A549 (cell line): ENCODE measurements around the gene ZNF335. TPM values are rescaled to one million over a fixed set of nuclear protein-coding genes. Genes with fewer than 3 reads are reported as not detected.

ENCODE experiments used
- ATAC-seq, 2 experiments: fragments of 200-7000 bp in 1 of 2; fragments of >200 bp in 1 of 2; cut with Nextera tagmentation in 1 of 2; cut with Tn5 transposase in 1 of 2; 3 replicates each; pipeline versions ENCODE4 v1.8.0 to v1.9.1; 2018 to 2020; ENCODE audit warnings: mild to moderate bottlenecking in 1 of 2, moderate library complexity in 1 of 2
- CTCF ChIA-PET: fragments of 300-600 bp; sonication (Branson Sonifier 250); formaldehyde crosslinking; extraction: SDS; loops from one replicate; lab custom pipeline; 2021; ENCODE audit warnings: antibody characterized with exemption, inconsistent platforms; lab: Yijun Ruan, JAX
- POLR2A ChIA-PET: fragments of 350-600 bp; formaldehyde crosslinking; extraction: SDS; loops from one replicate; lab custom pipeline; 2021; ENCODE audit warnings: antibody characterized with exemption, inconsistent platforms; lab: Yijun Ruan, JAX
- DNase-seq, 2 experiments: peaks; one replicate each; pipeline versions ENCODE4 v3.0.0 to v3.0.0-alpha.2; 2011 to 2016; ENCODE audit warnings: low read depth in 1 of 2, low spot score in 1 of 2
- FAIRE-seq: peaks from 2 replicates; lab custom pipeline; 2011; peaks lifted over from hg19 to GRCh38; lab: Jason Lieb, UNC
- H3K27ac ChIP-seq, 2 experiments: fragments of >200 bp; sonication (Bioruptor Twin); formaldehyde crosslinking; 3 replicates each; pipeline ENCODE4 v1.5.1; 2016 to 2017
- H3K4me1 ChIP-seq: fragments of >200 bp; sonication (Bioruptor Twin); formaldehyde crosslinking; 3 replicates; pipeline ENCODE4 v1.6.1; 2016
- H3K4me2 ChIP-seq: fragments of >200 bp; sonication (Bioruptor Twin); formaldehyde crosslinking; 3 replicates; pipeline ENCODE4 v1.6.1; 2016
- H3K4me3 ChIP-seq: fragments of >200 bp; sonication (Bioruptor Twin); formaldehyde crosslinking; 3 replicates; pipeline ENCODE4 v1.5.1; 2016
- H3K9me3 ChIP-seq: fragments of >200 bp; sonication (Bioruptor Twin); formaldehyde crosslinking; 3 replicates; pipeline ENCODE4 v1.6.1; 2016
- BHLHE40 ChIP-seq: IDR thresholded peaks from 2 replicates; pipeline ENCODE4 v1.6.1; 2012; ENCODE audit warnings: low read depth, low read length, inconsistent platforms
- CBX2 ChIP-seq: fragments of 200-600 bp; sonication (generic); IDR thresholded peaks from 2 replicates; pipeline ENCODE4 v1.6.1; 2016; ENCODE audit warnings: low read depth, mild to moderate bottlenecking, borderline replicate concordance
- CHD2 ChIP-seq: fragments of 150-350 bp; IDR thresholded peaks from 2 replicates; pipeline ENCODE4 v1.6.1; 2014; ENCODE audit warnings: low read length; ENCODE audit not compliant: partially characterized antibody
- CTCF ChIP-seq: fragments of >200 bp; sonication (Bioruptor Twin); formaldehyde crosslinking; IDR thresholded peaks from 3 replicates; pipeline ENCODE4 v1.5.1; 2016
- E2F6 ChIP-seq: IDR thresholded peaks from 2 replicates; pipeline ENCODE4 v1.6.1; 2012; ENCODE audit warnings: low read depth, borderline replicate concordance
- ESRRA ChIP-seq: fragments of 150-350 bp; IDR thresholded peaks from 2 replicates; pipeline ENCODE4 v1.6.1; 2014; ENCODE audit warnings: mild to moderate bottlenecking, low read length, borderline replicate concordance
- FOSL2 ChIP-seq, 2 experiments: fragments of 450-650 bp in 1 of 2; fragments of >200 bp in 1 of 2; sonication (Bioruptor Twin) in 1 of 2; formaldehyde crosslinking; IDR thresholded peaks; 2 replicates each; pipeline versions ENCODE4 v1.5.0 to v1.6.1; 2016 to 2020; ENCODE audit warnings: mild to moderate bottlenecking in 1 of 2, moderate library complexity in 1 of 2
- GATA3 ChIP-seq: IDR thresholded peaks from 2 replicates; pipeline ENCODE4 v1.6.1; 2012; ENCODE audit warnings: borderline replicate concordance
- HEYL ChIP-seq: fragments of 250-450 bp; sonication (Bioruptor Pico); IDR thresholded peaks from 2 replicates; pipeline ENCODE4 v1.8.0; 2021; ENCODE audit warnings: mild to moderate bottlenecking, moderate library complexity
- HOXB5 ChIP-seq: fragments of 250-450 bp; sonication (Bioruptor Pico); IDR thresholded peaks from 2 replicates; pipeline ENCODE4 v1.5.0; 2020; ENCODE audit warnings: mild to moderate bottlenecking, moderate library complexity
- JUN ChIP-seq, 2 experiments: fragments of >200 bp; sonication (Bioruptor Twin); formaldehyde crosslinking; IDR thresholded peaks; 2 replicates in 1 of 2; 3 replicates in 1 of 2; pipeline ENCODE4 v1.6.1; 2016 to 2017
- JUNB ChIP-seq: fragments of >200 bp; sonication (Bioruptor Twin); formaldehyde crosslinking; IDR thresholded peaks from 2 replicates; pipeline ENCODE4 v1.6.1; 2016
- MAZ ChIP-seq: fragments of 150-350 bp; IDR thresholded peaks from 2 replicates; pipeline ENCODE4 v1.6.1; 2014; ENCODE audit warnings: antibody characterized with exemption, low read depth, low read length, borderline replicate concordance
- MYC ChIP-seq: IDR thresholded peaks from 2 replicates; pipeline ENCODE4 v1.6.1; 2012; ENCODE audit warnings: mild to moderate bottlenecking, inconsistent platforms, low read length, improper control_type of control experiment, borderline replicate concordance
- PBX3 ChIP-seq: IDR thresholded peaks from 2 replicates; pipeline ENCODE4 v1.6.1; 2012
- PHF8 ChIP-seq: fragments of 200-600 bp; sonication (generic); IDR thresholded peaks from 2 replicates; pipeline ENCODE4 v1.6.1; 2016; ENCODE audit warnings: low read depth, mild to moderate bottlenecking, antibody characterized with exemption, moderate library complexity, borderline replicate concordance
- POLR2A ChIP-seq: IDR thresholded peaks from 2 replicates; pipeline ENCODE4 v1.6.1; 2012; ENCODE audit warnings: mild to moderate bottlenecking, low read length
- RARB ChIP-seq: fragments of 250-450 bp; sonication (Bioruptor Pico); IDR thresholded peaks from 2 replicates; pipeline ENCODE4 v1.8.0; 2021; ENCODE audit warnings: mild to moderate bottlenecking, moderate library complexity
- RFX5 ChIP-seq: fragments of 450-650 bp; IDR thresholded peaks from 2 replicates; pipeline ENCODE4 v1.7.1; 2014; ENCODE audit warnings: antibody characterized with exemption, mild to moderate bottlenecking, moderate library complexity
- TP53 ChIP-seq: fragments of 250-450 bp; sonication (Bioruptor Pico); IDR thresholded peaks from 2 replicates; pipeline ENCODE4 v1.5.0; 2021; ENCODE audit warnings: mild to moderate bottlenecking, moderate library complexity
- ZFP36 ChIP-seq: fragments of 450-650 bp; IDR thresholded peaks from 2 replicates; pipeline ENCODE4 v1.6.1; 2014; ENCODE audit warnings: borderline replicate concordance; ENCODE audit not compliant: partially characterized antibody
- ZNF302 ChIP-seq: fragments of 250-450 bp; sonication (Bioruptor Pico); IDR thresholded peaks from 2 replicates; pipeline ENCODE4 v1.9.0; 2021; ENCODE audit warnings: inconsistent platforms, mild to moderate bottlenecking, moderate library complexity
- WGBS: methylation state at CpG from one replicate; pipeline ENCODE4 v1.1.6; 2017; ENCODE audit errors: missing lambda C conversion rate; 5-methylcytosine and 5-hydroxymethylcytosine counted together
- polyA minus RNA-seq: library from RNA; depleted of rRNA, polyadenylated mRNA; stranded (reverse); fragments of >200 nt; gene quantifications from 2 replicates; pipeline ENCODE4 v1.2.3, GENCODE V29; 2011; rRNA and poly(A)+ RNA removed
- polyA plus RNA-seq, 4 experiments: library from polyadenylated mRNA; depleted of rRNA in 3 of 4; stranded (reverse); fragments of >200 nt; fragmentation: RNase III in 1 of 4; extraction: RNeasy Plus Mini Kit Qiagen cat#74134 plus additional on column Dnase treatment in 1 of 4; gene quantifications; 2 replicates in 3 of 4; 3 replicates in 1 of 4; pipeline ENCODE4 v1.2.3, GENCODE V29; 2011 to 2017
- TF ChIP-seq, protein P1 (sequence below): IDR thresholded peaks from 2 replicates; pipeline ENCODE4 v1.6.1; 2012
- TF ChIP-seq, protein P2 (sequence below): fragments of >200 bp; sonication (Bioruptor Twin); formaldehyde crosslinking; IDR thresholded peaks from 3 replicates; pipeline ENCODE4 v1.6.1; 2016

ZNF335 gene, protein sequence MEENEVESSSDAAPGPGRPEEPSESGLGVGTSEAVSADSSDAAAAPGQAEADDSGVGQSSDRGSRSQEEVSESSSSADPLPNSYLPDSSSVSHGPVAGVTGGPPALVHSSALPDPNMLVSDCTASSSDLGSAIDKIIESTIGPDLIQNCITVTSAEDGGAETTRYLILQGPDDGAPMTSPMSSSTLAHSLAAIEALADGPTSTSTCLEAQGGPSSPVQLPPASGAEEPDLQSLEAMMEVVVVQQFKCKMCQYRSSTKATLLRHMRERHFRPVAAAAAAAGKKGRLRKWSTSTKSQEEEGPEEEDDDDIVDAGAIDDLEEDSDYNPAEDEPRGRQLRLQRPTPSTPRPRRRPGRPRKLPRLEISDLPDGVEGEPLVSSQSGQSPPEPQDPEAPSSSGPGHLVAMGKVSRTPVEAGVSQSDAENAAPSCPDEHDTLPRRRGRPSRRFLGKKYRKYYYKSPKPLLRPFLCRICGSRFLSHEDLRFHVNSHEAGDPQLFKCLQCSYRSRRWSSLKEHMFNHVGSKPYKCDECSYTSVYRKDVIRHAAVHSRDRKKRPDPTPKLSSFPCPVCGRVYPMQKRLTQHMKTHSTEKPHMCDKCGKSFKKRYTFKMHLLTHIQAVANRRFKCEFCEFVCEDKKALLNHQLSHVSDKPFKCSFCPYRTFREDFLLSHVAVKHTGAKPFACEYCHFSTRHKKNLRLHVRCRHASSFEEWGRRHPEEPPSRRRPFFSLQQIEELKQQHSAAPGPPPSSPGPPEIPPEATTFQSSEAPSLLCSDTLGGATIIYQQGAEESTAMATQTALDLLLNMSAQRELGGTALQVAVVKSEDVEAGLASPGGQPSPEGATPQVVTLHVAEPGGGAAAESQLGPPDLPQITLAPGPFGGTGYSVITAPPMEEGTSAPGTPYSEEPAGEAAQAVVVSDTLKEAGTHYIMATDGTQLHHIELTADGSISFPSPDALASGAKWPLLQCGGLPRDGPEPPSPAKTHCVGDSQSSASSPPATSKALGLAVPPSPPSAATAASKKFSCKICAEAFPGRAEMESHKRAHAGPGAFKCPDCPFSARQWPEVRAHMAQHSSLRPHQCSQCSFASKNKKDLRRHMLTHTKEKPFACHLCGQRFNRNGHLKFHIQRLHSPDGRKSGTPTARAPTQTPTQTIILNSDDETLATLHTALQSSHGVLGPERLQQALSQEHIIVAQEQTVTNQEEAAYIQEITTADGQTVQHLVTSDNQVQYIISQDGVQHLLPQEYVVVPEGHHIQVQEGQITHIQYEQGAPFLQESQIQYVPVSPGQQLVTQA (N-terminal part only)
- polyA plus RNA-seq (2011; rRNA removed), result 7.3 and 8.4 TPM in 2 replicates
- polyA plus RNA-seq (2012; cell fraction: cytosol; rRNA removed), result 15.0 and 17.8 TPM in 2 replicates
- 58.4 and 78.4 TPM in 2 replicates for polyA plus RNA-seq (2012; cell fraction: nucleus; rRNA removed)
- 9.1 to 10.3 TPM (median 9.3 TPM) in 3 replicates for polyA plus RNA-seq (2017; fragmentation: RNase III; extraction: RNeasy Plus Mini Kit Qiagen cat#74134 plus additional on column Dnase treatment)
- polyA minus RNA-seq, result 22.3 and 31.1 TPM in 2 replicates

- CTCF ChIA-PET, result interaction anchor here (0.9 to 16.6 kb wide), 11 partner anchors 9 to 138 kb away, joined by 3 to 358 read pairs (median 5); partner anchors contain the start of genes SNX21 and SPATA25
- Histone ChIP-seq H3K4me2 (peak within 1 kb of the TSS; percentile 94), H3K9me3 (no peaks in the 10 kb centered on the region), H3K4me1 (peaks cover 21% of the 10 kb centered on the region), H3K4me3 (peak within 1 kb of the TSS; percentile 95), H3K27ac (peak within 1 kb of the TSS; percentile 98 to 99)
- POLR2A ChIA-PET, result interaction anchor here (0.8 to 4.8 kb wide), 7 partner anchors 10 to 146 kb away, joined by 3 to 29 read pairs (median 3); partner anchors contain the start of gene PCIF1
- ATAC-seq, result peak; percentile 77 to 91
- peak; percentile 92 to 98 for DNase-seq
- no peak for FAIRE-seq
- WGBS, result 1% methylated on average over 46 of the region's 72 CpGs
- TF ChIP-seq RFX5, result peak; percentile 76
- TF ChIP-seq HOXB5 (CRISPR knock-in tag), result 0 out of 2 replicates have a peak, but pooled peaks have one; percentile 27
- TF ChIP-seq, protein P1, sequence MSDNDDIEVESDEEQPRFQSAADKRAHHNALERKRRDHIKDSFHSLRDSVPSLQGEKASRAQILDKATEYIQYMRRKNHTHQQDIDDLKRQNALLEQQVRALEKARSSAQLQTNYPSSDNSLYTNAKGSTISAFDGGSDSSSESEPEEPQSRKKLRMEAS, result peak; percentile 64
- peak; percentile 48; the same call in 1 of the 2 replicates for TF ChIP-seq HEYL (CRISPR knock-in tag)
- no peak for TF ChIP-seq ZNF302 (CRISPR knock-in tag)
- TF ChIP-seq JUN (IDR thresholded peaks at IDR 0.05), result peak; percentile 91 to 93
- TF ChIP-seq CHD2, result peak; percentile 78
- no peak for TF ChIP-seq FOSL2 (IDR thresholded peaks at IDR 0.05)
- peak; percentile 79 for TF ChIP-seq FOSL2 (CRISPR knock-in tag; IDR thresholded peaks at IDR 0.05)
- TF ChIP-seq MAZ, result no peak
- no peak for TF ChIP-seq CTCF
- TF ChIP-seq POLR2A, result peak; percentile 53
- TF ChIP-seq BHLHE40, result 0 out of 2 replicates have a peak, but pooled peaks have one; percentile 24
- no peak for TF ChIP-seq ESRRA
- TF ChIP-seq JUNB, result no peak
- peak; percentile 68 for TF ChIP-seq GATA3
- TF ChIP-seq RARB (CRISPR knock-in tag), result peak; percentile 54; the same call in 1 of the 2 replicates
- TF ChIP-seq TP53 (CRISPR knock-in tag), result 0 out of 2 replicates have a peak, but pooled peaks have one; percentile 18
- TF ChIP-seq MYC, result peak; percentile 75
- TF ChIP-seq PBX3, result peak; percentile 94
- no peak for TF ChIP-seq ZFP36
- TF ChIP-seq, protein P2, sequence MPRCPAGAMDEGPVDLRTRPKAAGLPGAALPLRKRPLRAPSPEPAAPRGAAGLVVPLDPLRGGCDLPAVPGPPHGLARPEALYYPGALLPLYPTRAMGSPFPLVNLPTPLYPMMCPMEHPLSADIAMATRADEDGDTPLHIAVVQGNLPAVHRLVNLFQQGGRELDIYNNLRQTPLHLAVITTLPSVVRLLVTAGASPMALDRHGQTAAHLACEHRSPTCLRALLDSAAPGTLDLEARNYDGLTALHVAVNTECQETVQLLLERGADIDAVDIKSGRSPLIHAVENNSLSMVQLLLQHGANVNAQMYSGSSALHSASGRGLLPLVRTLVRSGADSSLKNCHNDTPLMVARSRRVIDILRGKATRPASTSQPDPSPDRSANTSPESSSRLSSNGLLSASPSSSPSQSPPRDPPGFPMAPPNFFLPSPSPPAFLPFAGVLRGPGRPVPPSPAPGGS, result peak; percentile 17; the same call in 1 of the 3 replicates
- no peak for TF ChIP-seq CBX2
- peak; percentile 54; the same call in 1 of the 2 replicates for TF ChIP-seq E2F6
- peak; percentile 95; the same call in 1 of the 2 replicates for TF ChIP-seq PHF8
These were observed at the start of gene ZNF335 for GRCh38 chr20:45971675-45972499. Gene ZNF335, minus strand, starts transcription at chr20:45972203. Its CDS starts 793 bp downstream, at chr20:45971410.
